Colon (tissue), 2 donors: Measurements from ENCODE around the gene MARK1.
"Not testable (repeated sequence)": the region's sequence is repeated elsewhere in the genome, so short reads cannot be mapped to it uniquely, and the experiment has no call there.

Source experiments
- FAIRE-seq: peaks from 2 replicates; lab custom pipeline; 2012; peaks lifted over from hg19 to GRCh38; lab: Jason Lieb, UNC
- donor health status: control.
- donor health status: control.

Gene MARK1

DNA sequence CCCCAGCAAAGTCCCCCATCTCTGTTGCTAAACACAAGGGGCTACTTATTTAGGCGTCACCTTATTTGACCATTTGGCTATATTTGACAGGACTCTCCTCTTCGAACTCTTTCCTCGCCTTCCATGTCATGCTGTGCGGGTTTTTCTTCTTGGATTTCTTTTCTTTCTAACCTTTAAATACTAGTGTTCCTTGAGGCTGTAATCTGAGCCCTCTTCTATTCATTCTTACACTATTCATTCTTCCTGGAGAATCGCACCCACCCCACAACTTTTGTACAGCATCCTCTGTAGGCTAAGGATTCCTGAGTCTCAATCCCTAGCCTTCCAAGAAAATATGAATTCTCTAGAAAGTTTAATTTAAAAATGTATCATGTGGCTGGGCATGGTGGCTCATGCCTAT is 100.5 kb downstream of the MARK1 start:
- FAIRE-seq = no peak

DNA sequence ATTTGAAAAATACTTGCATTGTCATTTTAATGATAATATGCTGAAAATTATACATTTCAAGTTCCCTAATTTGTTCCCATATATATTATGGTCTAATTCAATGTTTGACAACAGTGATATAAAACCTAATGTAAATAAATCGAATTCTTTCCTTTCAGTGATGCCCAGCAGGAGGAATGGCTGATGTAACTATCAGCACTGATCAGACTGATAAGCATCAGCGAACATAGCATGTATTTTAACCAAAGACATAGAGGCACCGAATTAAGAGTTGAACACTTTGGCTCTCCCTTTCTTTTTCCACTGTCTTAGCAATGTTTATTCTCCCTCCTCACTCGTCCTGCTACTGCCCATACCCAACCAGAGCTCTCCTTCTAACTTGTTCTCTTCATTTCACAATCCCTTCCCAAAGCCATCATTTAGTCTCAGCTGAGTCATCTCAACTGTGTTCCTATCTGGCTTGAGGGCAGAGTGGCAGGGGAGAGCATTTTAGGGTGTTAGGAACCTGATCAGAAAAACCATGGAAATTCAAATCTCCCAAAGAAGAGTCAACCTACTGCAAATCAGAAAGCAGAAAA is 103.4 kb downstream of the MARK1 start:
- no peak for FAIRE-seq

DNA sequence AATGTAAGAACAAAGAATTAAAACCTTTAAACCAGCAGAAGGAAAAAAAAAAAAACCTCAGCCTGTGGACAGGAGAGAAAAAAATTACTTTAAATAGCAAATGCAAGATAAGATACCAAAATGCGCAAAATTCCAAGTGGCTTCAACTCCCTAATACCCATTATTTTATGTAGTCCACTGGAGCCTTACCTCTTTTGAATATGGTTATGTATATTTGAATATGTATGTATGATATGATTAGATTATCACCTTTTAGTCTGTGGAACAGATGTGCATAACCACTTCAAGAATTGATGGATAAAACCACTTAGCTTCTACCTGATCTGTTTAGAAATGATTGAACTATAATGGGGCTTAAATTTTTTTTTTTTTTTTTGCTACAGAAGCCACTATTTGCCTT is 109.8 kb downstream of the MARK1 start:
- no peak for FAIRE-seq

DNA sequence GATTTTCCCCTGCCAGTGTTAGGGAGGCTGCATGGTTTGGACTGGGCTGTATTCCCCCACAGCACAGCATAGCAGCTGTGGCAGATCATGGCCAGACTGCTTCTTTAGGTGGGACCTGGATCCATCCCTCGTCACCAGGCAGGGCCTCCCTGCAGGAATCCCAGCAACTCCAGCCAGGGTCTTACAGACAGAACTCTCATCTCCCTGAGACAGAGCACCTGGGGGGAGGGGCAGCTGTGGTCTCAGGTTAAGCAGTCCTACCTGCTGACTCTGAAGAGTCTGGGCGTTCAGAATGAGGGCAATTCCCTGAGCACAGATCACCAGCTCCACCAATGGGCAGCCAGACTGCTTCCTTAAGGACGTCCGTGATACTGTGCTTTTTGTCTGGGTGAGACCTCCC is 114.3 kb downstream of the MARK1 start:
- no peak for FAIRE-seq

DNA sequence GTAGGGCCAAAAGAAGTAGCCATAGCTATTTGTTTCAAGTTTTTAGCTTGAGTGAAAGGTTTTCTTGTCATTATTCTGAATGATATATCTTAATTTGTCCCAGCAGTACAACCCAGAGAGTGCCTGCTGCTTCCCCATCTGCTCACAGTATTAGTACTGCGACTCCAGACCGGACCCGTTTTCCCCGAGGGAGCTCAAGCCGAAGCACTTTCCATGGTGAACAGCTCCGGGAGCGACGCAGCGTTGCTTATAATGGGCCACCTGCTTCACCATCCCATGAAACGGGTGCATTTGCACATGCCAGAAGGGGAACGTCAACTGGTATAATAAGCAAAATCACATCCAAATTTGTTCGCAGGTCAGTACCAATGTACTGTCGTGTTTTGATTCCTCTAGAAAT is 125.1 kb downstream of the MARK1 start:
- no peak for FAIRE-seq

DNA sequence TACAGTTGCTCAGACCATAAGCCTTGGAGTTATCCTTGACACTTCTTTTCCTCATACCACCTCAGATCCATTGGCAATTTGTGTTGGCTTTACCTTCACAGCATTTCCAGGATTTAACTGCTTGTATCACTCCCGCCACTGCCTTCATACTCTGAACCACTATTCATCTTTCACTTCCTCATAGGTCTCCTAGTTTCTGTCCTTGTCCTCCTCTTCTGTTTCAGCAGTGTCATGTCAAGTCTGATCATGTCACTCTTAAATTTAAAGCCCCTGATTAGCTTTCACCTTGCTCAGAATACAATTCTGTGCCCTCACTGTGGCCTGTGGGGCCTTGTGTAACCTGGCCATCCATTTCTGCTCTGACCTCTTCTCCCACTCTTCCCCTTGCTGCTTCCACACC is 127.6 kb downstream of the MARK1 start:
- FAIRE-seq = no peak

DNA sequence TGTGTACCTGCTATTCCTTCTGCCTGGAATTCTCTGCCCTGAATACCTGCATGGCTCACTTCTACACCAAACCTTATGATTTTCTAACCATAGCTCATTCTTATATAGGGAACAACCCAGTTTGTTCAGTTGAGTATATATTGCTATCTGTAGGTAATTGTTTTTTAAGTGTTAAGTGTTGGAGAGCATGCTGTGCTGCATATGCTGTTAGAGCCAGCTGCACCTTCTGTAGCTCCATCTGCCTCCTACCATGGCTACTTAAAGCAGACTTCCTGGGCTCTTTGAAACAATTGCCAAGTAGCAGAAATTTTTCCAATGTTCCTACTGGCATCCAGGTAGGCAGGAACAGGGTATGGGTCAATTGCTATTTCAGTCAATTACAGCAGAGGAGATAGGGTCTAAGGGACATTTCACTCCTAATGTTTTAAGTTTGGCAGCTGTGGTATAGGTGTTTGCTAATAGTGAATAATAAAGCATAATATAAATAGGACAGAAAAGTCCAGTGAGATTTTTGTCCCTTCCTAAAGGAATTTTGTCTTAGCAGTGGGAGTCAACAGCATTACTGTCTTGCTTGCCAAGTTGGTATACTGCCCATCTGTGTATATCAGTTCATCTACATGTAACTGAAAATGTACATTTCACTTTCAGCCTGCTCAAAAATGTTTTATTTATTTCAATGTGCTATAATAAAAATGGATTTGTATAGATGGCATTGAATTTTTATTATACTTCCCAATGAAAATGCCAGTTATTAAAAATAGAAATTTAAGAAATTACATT is 128.2 kb downstream of the MARK1 start:
- peak; percentile 18 for FAIRE-seq

DNA sequence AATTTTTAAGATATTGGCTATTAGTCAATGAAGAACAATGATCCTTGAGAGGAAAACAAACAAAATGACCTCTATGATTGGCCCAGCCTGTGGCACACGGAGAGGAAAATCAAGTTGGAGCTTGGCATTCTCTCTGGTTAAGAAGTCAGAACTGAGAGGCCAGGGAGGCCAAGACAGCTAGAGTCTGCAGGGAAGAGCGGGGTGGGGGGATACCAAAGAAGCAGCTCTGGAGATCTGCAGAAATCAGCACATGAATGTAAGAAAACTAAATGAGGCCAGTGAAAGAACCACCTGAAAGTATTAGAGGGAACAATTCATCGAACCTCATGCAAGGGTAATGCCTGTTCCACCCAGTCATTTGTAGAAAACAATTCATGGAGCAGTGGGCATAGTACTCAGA is 138.4 kb downstream of the MARK1 start:
- FAIRE-seq = no peak

DNA sequence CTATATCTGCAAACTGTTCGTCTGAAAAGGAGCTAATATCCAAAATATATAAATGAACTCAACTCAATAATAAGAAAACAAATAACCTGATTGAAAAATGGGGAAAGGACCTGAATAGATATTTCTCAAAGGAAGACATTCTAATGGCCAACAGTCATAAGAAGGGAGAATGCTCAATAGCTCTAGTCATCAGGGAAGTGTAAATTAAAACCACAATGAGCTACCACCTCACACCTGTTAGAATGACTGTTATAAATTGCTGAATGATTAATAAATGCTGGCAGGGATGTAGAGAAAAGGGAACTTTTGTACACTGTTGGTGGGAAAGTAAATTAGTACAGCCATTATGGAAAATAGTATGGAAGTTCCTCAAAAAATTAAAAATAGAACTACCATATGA is 141.1 kb downstream of the MARK1 start:
- FAIRE-seq = no peak

DNA sequence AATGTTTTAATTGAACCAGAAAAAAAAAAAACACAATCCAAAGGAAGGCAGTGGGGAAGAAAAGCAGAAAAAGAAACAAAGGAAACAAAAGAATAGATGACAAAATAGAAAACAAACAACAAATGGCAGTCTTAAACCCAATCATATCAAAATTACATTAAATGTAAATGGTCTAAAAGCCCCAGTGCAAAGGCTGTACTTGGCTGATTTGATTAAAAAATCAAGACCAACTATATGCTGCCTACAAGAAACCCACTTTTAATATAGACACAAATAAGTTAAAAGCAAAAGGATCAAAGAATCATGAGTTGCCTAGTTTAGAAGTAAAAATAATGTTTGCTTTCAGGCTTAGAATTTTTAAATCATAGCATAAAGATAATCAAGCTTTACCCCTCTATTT is 142.4 kb downstream of the MARK1 start:
- FAIRE-seq = no peak

DNA sequence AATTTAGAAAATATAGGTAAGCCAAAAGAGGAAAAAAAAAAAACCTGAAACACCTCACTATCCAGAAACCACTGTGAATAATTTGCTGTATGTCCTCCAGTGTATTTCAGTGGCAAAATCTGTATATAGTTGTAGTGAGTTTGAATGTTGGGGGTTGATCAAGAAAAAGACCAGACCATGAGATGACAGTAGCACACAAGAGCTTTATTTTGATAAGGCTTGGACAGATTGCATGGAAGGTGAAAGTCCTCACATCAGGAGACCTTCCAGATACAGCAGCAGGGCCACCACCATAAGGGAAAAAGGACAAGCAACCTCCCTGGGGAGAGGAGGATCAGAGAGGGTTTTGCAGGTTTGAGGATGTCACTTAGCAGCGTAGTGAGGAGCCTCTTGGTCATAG is 146.0 kb downstream of the MARK1 start:
- FAIRE-seq = no peak

DNA sequence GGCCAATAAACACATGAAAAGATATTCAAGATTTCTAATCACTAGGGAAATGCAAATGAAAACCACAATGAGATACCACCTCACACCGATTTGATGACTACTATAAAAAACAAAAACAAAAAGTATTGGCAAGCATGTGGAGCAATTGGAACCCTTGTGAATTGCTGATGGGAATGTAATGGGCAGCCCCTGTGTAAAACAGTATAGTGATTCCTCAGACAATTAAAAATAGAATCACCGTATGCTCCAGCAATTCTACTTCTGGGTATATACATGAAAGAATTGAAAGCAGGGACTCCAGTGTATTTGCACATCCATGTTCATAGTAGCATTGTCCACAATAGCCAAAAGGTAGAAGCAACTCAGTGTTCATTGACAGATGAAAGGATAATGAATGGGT is 149.3 kb downstream of the MARK1 start:
- FAIRE-seq = no peak

DNA sequence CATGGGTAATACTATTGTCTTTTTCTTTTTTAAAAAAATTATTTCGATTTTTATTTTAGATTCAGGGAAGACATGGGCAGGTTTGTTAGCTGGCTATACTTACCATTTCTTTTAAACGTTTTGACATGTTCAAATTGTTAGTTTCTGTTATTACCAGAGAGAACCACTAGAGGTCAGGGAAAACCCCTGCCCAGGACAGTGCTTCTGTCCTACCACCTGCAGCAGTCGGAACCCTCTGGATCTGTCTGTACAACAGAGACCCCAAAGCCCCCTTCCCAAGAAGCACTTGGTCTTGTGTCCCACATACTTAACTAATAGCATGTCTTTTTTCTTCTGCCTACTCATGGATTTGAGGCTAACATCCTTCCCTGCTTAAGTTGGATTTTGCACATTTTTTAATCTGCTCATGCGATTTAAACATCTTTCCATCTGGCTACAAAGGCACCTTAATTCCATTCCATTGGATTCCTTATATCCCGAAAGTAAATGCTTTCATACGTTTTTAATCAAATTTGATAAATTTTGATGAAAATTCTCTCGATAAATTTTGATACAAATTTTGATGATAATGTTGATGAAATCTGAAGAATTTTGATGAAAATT is 152.2 kb downstream of the MARK1 start:
- no peak for FAIRE-seq

DNA sequence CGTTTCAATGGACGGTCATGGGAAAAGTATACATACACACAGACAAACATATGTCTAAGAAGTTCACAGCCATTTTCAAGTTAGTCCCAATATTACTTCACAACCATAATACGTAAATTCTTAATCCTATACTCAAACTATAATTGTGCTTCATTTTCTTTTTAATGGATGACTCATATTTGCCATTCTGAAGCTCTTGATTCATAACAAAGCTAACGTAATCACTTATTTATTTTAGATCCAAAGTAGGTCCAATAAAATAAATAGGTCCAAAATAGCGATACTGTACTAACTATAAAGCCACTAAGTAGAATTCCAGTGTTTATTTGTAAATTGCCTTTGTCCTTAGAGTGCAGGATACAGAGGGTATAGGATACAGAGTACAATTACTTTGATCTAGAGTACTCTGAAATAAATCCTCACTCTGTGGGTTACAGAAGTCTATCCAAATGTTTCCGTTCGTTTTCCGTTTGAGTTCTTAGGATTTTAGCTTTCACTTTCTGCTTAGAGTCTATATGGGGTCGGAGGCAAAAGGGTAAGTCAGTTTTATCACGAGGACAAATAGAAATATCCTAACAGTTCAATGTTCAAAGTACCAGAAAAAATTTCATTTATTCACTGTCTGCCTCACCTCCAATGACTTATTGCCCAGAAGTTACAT is 153.4 kb downstream of the MARK1 start:
- FAIRE-seq = no peak

DNA sequence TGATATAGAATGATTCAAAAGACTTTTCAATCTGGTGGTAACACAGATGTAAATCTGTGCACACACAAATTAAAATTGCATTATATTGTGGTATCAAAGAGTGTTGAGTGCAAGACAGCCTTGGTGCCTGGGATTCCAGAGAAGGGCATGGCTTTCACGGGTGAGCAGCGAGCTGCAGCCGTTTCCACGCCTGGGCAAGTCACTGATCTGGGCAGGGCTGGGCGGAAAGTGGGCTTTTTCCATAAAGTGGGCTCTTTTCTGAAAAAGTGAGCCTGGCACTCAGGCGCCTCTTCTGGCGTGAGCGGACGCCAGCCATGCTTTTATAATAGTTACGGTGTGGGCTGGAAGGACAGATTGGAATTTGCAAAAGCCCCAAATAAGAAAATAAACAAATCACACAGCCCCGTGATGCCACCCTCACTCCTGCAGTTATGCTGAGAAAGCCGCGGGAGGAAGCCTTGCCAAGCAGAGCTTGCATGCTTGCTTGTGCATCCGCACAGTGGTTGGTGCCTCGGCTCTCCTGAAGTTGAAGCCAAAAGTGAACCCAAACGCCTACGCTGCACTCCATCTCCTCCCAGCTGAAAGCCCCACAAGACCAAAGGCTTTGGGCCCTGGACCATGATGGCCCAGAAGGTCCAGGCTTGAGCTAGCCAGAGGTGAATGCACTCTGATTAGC is 155.1 kb downstream of the MARK1 start:
- FAIRE-seq = no peak

DNA sequence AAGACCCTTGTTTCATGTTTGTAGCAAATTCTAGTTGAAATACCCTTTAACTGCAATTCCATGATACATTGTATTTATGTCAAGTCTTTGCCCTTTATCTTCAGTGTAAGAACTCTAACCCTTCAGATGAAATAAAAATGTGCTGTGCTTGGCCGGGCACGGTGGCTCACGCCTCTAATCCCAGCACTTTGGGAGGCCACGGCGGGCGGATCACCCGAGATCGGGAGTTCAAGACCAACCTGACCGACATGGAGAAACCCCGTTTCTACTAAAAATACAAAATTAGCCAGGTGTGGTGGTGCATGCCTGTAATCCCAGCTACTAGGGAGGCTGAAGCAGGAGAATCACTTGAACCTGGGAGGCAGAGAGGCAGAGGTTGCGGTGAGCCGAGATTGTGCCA is 155.8 kb downstream of the MARK1 start:
- FAIRE-seq = not testable (repeated sequence)

DNA sequence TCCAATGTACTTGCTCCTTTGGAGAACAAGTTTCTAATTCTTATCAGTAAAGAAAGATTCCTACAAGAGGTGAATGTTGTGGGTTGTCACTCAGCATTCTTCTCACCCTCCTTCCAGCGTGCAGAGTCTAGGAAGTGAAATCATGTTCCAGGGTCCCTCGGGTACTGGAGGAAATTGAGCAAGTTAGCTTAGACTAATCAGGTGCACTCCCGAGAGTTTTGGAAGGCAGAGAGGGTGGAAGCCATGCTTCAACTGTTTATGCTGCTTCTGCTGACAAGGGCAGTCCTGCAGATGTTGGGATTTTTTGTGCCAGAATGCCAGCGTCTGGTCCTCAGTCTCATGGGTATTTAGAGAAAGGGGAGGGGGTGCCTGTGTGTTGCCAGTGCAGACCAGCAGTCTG is 157.0 kb downstream of the MARK1 start:
- FAIRE-seq = no peak

DNA sequence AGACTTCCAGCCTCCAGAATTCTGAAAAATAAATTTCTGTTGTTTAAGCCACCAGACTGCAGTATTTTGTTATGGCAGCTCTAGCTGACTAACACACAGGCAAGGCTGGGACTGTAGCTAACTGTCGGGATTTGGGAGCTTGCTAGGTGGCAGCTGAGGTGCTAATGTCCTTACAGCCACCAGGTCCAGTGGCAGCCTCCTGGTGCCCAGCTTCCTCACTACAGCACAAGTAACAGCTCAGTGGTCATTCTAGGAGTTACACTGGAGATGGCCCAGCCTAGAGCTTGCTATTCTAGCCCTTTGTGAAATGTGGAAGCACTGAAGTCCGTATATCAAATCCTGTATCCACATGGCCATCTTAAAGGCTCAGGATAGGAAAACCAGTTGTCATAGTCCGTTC is 157.9 kb downstream of the MARK1 start:
- FAIRE-seq = no peak

DNA sequence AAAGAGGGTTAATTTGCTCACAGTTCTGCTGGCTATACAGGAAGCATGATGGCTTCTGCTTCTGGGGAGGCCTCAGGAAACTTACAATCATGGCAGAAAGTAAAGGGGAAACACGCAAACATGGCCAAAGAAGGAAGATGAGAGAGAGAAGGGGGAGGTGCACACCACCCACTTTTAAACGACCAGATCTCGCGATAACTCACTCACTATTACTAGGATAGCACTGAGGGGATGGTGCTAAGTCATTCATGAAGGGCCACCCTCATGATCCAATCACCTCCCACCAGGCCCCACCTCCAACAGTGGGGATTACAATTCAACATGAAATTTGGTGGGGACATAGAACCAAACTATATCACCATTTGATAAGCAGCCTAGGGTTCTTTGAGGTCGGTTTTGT is 159.9 kb downstream of the MARK1 start:
- FAIRE-seq = no peak

DNA sequence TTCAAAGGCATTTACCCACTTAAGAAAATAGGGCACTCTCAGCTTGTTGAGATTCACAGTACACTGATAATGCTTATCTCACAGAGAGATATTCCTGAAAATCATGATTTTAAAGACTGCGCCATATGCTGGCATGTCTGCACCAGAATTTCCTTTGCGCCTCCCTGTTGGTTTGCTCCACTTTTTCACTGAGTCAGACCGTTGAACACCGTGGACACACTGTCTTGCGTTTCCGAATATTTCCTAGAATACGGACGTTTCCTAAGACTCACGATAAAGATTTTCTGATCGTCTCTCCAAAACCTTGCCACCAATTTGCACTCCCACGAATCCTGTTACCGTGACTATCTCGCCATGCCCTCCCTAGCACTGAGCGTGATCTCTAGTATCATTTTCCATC is 161.7 kb downstream of the MARK1 start:
- FAIRE-seq = no peak

DNA sequence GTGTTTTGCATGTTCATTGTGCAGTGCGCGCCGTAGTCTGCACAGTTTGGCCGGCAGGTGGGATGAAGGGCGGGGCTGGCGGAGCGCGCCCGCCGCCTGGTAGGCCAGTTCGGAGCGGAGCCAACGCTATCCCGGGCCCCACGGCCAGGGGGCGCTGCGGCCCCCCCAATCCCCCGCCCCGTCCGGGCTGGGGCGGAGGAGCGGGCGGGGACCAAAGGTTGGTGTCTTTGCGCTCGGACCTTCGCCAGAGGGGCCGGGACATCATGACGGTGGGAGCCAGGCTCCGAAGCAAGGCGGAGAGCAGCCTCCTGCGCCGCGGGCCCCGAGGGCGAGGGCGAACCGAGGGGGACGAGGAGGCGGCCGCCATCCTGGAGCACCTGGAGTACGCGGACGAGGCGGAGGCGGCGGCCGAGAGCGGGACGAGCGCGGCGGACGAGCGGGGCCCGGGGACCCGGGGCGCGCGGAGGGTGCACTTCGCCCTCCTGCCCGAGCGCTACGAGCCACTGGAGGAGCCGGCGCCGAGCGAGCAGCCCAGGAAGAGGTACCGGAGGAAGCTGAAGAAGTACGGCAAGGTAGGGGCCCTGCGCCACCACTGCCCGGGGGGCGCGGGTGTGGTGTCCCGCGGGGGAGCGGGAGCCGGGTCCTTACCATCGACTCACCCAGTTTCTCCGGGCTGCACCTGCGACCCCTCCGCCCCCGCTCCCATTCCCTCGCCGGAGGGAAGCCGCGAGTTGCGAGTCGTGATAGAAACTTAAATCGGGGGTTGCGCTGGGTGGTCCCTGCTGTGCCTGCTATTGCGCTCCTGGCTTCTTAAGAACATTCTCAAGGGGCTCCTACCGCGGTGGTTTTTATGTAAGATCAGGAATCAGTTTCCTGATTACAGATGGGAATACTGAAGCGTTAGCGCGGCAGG is 162.5 kb downstream of the MARK1 start, which contains the start of gene C1orf115:
TSS of gene C1orf115 (plus strand) at position 224 of the 913 bp plus-strand sequence. CDS start at position 264, 40 bp downstream.
- no peak for FAIRE-seq
